GM15510 (cell line): ENCODE measurements around the gene SLC12A1.

Experiments used
- POLR2A ChIP-seq: IDR thresholded peaks from 3 replicates; pipeline ENCODE4 v1.6.1; 2011; ENCODE audit warnings: borderline replicate concordance; ENCODE audit not compliant: insufficient read length; ENCODE audit errors: extremely low read depth

The SLC12A1 gene

DNA sequence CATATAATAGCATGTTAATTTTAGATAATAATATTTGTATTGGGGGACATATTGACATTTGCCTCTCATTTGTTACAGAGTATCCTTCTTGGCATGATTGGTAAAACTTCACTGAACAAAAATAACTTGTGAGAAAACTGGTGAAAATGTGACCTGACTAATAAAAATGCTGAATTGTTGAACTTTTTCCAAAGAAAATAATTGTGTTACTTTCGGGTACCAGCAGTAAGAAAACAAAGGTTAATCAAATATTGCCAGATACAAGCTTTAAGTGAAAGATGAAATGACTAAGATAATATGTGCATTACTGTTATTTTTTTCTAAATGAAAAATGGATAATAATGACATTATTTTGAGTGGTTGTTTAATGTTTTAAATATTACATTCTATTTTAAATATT is 15.2 kb downstream of the SLC12A1 start:
- TF ChIP-seq POLR2A: no peak

DNA sequence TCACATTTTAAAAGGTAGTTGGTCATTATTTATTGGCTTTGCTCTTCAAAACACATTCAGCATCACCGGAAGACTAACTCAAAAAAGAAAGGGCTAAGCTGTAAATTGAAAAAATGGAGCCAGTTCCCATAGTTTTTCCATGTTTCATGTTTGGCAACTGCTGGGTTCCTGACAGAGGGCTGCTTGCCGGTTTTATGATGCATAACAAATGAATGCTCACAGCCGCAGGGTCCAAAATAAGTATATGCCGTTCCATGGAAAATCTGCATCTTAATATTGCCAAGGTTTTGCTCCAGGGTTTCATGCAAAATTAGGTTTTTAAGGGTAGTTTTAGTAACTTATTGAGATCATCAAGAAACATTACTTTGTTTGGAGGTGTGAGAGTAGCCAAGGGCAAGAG is 15.8 kb downstream of the SLC12A1 start:
- no peak for TF ChIP-seq POLR2A

DNA sequence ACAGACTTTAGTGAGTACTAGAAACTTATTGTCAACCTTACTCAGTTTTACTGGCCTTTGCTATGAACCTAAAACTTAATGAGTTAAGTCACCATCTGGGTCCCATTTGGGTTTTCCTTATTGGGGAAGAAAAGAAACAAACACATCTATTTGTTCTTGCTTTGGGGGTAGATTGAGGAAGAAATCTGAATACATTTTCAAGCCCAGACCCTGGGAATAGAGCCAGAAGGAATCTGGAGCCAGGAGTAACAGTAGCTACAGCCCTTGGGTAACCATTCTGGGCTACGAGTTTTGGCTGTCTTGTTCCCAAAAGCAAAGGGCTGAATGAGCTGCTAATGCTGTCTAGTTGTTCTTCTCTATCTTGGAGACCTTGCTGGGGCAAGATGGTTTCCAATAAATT is 16.5 kb downstream of the SLC12A1 start:
- no peak for TF ChIP-seq POLR2A

DNA sequence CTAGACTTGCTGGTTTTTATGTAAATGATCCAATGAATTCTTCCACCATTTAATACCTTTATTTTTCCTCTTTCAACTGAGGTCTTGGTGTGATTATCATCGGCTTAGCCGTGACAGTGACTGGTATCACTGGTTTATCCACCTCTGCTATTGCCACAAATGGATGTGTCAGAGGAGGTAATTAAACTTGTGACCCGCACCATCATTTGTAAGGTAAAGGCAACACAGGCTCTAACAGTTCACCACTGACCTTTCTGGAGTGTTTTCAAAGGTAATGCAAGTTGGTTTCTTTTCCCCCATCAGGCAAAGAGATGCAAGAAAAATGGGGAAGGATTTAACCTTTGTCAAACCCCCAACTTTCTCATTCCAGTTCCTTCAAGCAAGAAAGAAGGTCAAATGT is 19.7 kb downstream of the SLC12A1 start:
- TF ChIP-seq POLR2A: no peak

DNA sequence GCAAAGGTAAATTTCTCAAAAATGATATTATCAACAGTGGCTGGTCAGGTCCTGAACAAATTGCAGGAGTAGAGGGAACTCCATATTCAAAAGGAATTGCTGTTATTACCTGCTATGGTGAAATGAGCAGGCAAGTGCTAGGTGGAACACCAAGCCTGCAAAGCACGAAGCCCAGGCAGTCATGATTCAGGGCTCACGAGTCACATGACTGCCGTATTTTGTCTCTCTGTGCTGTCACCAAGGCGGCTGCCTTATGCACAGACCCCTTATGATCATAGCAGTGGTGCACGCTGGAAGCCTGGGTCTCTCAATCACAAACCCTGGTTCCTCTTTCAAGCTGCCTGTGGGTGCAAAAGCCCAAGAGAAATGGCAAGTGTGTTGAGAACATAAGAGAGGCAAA is 24.4 kb downstream of the SLC12A1 start:
- TF ChIP-seq POLR2A: no peak

DNA sequence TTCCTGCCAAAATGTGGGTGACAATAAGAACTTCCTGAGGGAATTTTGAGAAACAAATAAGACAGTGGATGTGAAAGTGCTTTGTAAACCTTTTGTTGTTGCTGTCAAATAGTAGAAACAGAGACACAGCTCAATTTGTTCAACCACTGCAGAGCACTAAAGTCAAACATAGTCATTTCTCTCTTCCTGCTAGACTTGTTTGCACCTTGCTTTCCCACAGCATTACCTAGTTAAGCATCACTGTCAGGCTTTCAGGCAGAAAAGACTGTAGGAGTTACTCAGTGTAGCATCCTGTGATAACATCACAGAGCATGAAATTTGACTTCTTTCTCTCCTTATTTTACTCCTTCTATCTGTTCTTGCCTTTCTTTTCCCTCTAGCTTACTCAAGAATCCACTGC is 27.1 kb downstream of the SLC12A1 start:
- no peak for TF ChIP-seq POLR2A

DNA sequence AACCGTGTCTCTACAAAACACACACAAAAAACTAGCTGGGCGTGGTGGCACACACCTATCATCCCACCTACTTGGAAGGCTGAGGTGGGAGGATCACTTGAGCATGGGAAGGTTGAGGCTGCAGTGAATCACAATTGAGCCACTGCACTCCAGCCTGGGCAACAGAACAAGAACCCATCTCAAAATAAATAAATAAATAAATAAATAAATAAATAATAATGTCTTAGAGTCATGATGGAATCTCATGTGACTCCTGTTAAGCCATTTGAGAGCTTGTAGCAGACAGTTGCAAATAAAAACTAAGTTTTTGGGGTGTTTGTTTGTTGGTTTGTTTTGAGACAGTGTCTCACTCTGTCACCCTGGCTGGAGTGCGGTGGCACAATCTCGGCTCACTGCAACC is 33.2 kb downstream of the SLC12A1 start:
- TF ChIP-seq POLR2A: no peak

DNA sequence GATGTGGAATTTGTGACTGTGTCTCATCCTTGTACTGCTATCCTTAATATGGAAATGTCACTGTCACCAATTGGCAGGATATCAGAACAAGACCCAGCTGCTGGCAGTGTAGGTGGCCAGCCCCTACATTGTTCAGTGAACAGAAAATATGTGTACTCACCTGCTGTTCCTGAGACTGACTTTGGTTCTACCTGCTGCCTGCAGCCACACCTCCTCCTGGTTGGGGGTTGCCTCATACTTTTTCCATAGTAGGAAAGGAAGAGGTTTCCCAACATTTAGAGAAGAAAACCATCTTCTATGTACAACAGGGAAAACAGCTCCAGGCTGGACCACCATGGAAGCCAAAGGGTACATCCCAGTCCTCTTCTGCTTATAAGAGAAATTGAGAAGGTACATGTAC is 35.9 kb downstream of the SLC12A1 start:
- no peak for TF ChIP-seq POLR2A

DNA sequence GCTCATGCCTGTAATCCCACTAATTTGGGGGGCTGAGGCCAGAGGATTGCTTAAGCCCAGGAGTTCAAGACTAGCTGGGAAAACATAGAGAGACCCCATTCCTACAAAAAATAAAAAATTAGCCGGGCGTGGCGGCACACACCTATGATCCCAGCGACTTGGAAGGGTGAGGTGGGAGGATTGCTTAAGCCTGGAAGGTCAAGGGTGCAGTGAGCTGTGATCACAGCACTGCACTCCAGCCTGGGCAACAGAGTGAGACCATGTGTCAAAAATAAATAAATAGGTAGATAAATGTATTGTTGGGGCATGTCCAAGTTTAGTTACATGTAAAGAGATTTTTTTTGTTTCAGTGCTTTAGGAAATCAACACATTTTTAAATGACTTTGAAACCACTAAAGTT is 36.4 kb downstream of the SLC12A1 start:
- TF ChIP-seq POLR2A: no peak

DNA sequence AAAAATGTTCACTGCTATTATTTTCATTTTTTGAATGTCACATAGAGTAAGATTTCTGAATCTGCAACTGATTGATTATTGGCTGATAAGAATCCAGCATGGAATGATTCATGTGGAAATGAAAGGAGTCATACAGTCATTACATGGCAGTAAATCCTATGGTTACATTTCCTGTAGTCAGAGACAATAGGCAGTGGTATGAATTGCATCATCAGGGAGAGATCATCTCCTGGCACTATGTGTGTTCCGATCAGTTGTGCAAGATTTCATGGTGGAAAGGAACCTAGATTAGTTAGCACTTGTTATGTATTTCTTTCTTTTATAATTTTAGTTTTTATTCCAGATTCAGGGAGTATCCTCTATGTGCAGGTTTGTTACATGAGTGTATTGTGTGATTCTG is 38.8 kb downstream of the SLC12A1 start:
- no peak for TF ChIP-seq POLR2A

DNA sequence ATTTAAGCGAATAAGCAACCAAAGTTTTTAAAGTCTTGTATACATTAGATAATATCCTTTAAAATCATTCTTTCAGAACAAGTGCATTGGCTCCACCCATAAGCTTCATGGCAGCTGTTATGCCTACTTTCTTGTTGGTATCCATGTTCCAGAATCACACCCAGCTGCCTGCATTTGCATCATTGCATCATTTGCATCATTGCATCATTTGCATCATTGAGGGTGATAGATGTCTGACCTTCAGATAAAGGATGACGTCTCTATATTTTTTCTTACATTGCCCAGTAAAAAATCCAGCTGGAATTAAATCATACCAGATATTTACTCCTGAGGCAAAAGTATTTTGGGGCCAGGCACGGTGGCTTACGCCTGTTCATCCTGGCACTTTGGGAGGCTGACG is 42.3 kb downstream of the SLC12A1 start:
- no peak for TF ChIP-seq POLR2A

DNA sequence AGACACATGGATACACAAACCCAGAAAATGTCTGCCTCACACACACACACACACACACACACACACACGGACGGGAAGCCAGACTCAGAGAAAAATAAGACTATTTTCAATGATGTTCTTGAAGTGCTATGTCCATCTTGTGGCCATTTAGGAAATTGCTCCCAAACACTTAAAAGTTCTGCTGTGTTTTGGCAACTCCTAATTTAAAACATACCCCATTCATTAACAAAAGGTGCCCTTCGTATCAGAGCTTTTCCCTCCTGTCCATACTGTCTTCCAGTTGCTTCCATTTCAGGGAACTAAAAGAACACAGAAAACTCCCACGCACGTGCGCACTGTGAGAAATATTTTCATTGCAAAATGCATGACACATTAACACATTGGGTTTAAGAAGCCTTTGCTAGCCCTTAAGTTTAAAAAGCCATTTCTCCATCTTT is 44.6 kb downstream of the SLC12A1 start:
- TF ChIP-seq POLR2A: no peak

DNA sequence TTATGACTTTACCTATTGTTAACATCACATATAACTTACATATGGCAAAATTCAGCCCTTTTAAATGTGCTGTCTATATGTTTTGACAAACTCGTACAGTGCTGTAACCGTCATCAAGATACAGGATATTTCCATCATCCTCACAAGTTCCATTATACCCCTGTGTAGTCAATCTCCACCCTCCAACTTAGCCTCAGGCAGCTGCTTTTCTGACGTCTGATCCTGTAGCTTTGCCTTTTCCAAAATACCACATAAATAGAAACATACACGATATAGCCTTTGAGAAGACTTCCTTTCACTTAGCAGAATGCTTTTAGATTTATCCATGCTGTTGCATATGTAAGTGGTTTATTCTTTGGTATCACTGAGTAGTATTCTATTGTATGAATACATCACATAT is 47.1 kb downstream of the SLC12A1 start:
- TF ChIP-seq POLR2A: no peak

DNA sequence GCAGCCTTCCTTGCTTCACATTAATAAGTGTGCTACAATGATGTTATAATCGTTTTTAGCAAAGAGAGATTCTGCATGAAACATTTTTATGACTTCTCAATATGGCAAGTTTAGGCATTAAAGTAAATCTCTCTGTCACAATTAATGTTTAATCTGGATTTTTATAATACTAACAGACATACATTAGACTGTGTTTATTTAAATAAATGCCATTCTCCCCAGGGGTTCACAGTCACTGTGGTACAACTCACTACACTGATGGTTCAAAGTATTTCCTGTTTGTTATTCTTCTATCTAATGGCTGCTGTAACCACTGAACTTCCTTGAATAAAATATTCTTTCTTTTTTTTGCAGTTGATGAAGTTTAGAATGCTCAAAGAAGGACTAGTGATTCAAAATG is 59.0 kb downstream of the SLC12A1 start:
- no peak for TF ChIP-seq POLR2A

DNA sequence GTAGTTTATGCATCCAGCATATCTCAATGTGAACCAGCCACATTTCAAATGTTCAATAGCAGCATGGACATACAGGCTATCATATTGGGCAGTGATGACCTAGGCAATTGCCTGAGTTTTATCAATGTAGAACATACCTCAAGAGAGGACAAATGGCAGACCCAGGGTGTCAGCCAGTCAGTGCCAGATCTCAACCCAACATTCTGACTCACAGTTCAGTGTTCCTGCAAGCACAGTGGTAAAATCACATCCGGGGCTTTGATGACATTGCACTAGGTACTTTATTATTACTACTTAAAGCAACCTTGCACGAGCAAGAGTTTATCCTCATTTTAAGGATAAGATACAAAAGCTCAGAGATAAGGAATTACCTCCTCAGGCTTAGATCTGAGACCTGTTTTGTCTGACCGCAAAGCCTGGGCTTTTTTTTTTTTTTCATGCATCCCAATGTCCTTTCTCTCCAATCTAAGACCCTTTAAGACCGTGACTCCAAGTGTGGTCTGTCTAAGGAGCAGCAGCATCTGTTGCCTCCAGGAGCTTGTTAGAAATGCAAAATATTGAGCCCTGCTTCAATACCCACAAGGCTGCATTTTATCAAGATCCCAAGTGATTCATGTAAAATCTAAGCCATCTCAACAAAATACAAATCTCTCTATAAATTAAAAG is 60.1 kb downstream of the SLC12A1 start:
- no peak for TF ChIP-seq POLR2A

DNA sequence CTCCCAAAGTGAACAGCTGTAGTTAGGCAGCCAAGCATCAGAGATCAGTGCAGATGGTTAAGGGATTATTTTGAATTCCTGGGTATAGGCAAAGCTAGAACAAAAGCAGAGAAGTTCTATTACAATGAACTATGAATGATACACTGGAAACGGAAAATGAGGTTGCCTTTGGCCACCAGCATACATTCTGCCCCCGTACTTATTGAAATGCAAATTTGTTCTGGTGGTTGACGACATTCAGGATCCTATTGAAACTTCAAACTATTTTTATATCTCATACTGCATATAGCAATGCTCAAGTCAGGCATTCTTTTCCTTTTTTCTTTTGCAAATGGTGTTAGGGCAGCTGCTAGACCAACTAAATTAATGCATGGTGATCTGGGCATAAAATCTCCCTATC is 61.7 kb downstream of the SLC12A1 start:
- no peak for TF ChIP-seq POLR2A

DNA sequence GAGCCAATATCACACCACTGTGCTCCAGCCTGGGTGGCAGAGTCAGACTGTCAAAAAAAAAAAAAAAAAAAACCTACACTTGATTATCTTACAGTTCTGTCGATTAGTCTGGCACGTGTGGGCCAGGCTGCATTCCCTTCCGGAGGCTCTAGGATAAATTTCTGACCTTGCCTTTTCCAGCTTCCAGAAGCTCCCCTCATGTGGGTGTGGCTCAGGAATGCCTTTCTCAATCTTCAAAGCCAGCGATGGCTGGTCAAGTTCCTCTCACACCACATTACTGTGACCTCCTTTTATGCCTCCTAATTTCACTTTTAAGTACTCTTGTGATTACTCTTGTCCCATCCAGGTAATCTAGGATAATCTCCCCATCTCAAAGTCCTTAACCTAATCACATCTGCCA is 66.9 kb downstream of the SLC12A1 start:
- no peak for TF ChIP-seq POLR2A
